ENCODE measurements around the gene INAFM2. TPM values are rescaled to one million over a fixed set of nuclear protein-coding genes. Genes with fewer than 3 reads are reported as not detected.
A peak's percentile ranks its signal among the peaks of the same experiment; 100 is the strongest.

The INAFM2 gene
- total and polyA plus RNA-seq, 9 of the 15 experiments (the other 6 are each of a cell fraction or from before 2014, with no cell fraction given) = 11.8 to 43.1 (median 27.2) TPM

DNA sequence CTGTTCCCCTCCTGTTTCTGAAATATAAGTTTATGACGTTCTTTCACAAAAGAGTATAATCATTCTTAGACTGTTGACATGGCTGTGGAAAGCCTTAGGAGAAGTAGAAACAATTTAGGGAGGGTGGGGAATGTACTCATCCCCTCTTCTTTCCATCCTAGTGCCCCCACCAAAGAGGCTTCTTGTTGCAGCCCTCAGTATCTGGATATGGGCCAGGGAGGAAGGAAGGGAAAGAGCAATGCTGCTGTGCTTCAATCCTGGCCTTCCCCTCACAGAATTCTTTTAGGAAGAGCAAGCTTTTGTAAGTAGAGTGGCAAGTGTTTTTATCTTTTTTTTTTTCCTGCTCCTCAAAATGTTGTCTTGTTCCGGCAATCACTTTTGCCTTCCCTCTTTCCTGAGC lies 1.7 kb downstream of the INAFM2 start:
- TSS peak; percentile 49 for BruUV-seq (replicated peaks)
- no peaks in the 10 kb centered on the region for H3K27me3 ChIP-seq (ENCODE audit: control insufficient read depth in 2 of 2, insufficient read depth in 2 of 2, low read length in 2 of 2)
- ChIA-PET POLR2A (interaction anchor here (0.8 to 2.1 kb wide), 4 partner anchors 12 to 219 kb away, joined by 3 to 12 read pairs (median 6); no protein-coding TSS in a partner anchor), CTCF (ENCODE audit: low intra/inter-chr PET ratio) (interaction anchor here (1.5 kb wide), 1 partner anchor 13 kb away, joined by 3 read pairs; no protein-coding TSS in a partner anchor)
- intact Hi-C loops (cut with micrococcal nuclease) (no loop called here), in situ Hi-C loops (cut with MboI) (no loop called here)
- H3K36me3 ChIP-seq (ENCODE audit: control insufficient read depth, insufficient read depth, low read length) = peaks cover 38% of the 10 kb centered on the region
- FAIRE-seq (no peak), ATAC-seq (no peak), DNase-seq (ENCODE audit: extremely low read depth in 1 of 4, low spot score in 3 of 4) (no peak)
- no peaks in the 10 kb centered on the region for H3K9me1 ChIP-seq (ENCODE audit: control insufficient read depth, insufficient read depth, low read length)
- H3K4me3 ChIP-seq = peak overlapping the region; percentile 51; the same call in 1 of the 2 replicates
- H2AFZ ChIP-seq (ENCODE audit: low read depth, low read length) = no peak overlapping the region
- H3K79me2 ChIP-seq (ENCODE audit: control insufficient read depth, insufficient read depth, low read length) = peaks cover 21% of the 10 kb centered on the region
- no peaks in the 10 kb centered on the region; the same call in 1 of the 2 replicates for H4K20me1 ChIP-seq (replicated peaks; ENCODE audit: control insufficient read depth, insufficient read depth, low read length)
- H3K27ac ChIP-seq (ENCODE audit: extremely low read depth, low read depth, low read length) = no peak overlapping the region
- WGBS (ENCODE audit: insufficient coverage, low coverage, missing lambda C conversion rate) = 55% methylated on average over 2 of the region's 2 CpGs
- no peak for TF ChIP-seq NR2F6 (CRISPR knock-in tag; IDR thresholded peaks at IDR 0.05)
- no peak for TF ChIP-seq POLR2B (IDR thresholded peaks at IDR 0.05; ENCODE audit: low read depth, partially characterized antibody)
- H3K9me3 ChIP-seq (replicated peaks; ENCODE audit: control insufficient read depth, insufficient read depth, low read depth, low read length) = no peaks in the 10 kb centered on the region
- H3K9ac ChIP-seq (ENCODE audit: insufficient read depth in 1 of 2, low read depth in 2 of 2, low read length in 2 of 2) = peak overlapping the region in 1 of 2 experiments; percentile 27; a peak in 2 of 4 replicates
- H3K4me1 ChIP-seq (replicated peaks in 1 of 2; ENCODE audit: control insufficient read depth in 2 of 2, insufficient read depth in 2 of 2, low read length in 2 of 2) = peaks cover 38 to 46% of the 10 kb centered on the region in 2 experiments
- H3K4me2 ChIP-seq (ENCODE audit: insufficient read depth, low read length) = peak overlapping the region; percentile 75

DNA sequence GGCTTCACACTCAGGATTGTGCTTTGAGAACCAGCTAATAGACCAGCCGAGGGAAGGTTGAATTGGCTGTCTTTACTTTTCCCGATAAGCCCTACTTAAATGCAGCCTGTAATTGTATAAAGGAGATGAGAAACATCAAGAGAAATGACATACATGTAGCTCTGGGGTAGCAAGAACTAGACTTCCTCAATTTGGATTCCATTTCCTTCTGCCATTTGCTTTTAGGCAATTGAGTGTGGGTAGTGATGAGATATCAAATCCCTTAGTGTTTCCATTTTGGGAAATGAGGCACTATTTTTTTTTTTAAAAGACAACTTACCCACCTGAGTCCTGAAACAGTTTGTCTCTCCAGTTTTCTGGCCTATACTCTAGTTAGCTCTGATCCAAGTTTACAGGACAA lies 2.2 kb downstream of the INAFM2 start:
- DNase-seq (ENCODE audit: extremely low read depth in 1 of 4, low spot score in 3 of 4) (no peak), FAIRE-seq (no peak), ATAC-seq (no peak)
- Histone ChIP-seq H4K20me1 (replicated peaks; ENCODE audit: control insufficient read depth, insufficient read depth, low read length) (no peaks in the 10 kb centered on the region; the same call in 1 of the 2 replicates), H3K4me1 (replicated peaks in 1 of 2; ENCODE audit: control insufficient read depth in 2 of 2, insufficient read depth in 2 of 2, low read length in 2 of 2) (peaks cover 41 to 51% of the 10 kb centered on the region in 2 experiments), H3K79me2 (ENCODE audit: control insufficient read depth, insufficient read depth, low read length) (peaks cover 21% of the 10 kb centered on the region), H3K4me2 (ENCODE audit: insufficient read depth, low read length) (peak overlapping the region; percentile 40; the same call in 1 of the 2 replicates), H3K27ac (ENCODE audit: extremely low read depth, low read depth, low read length) (no peak overlapping the region), H3K9ac (ENCODE audit: insufficient read depth in 1 of 2, low read depth in 2 of 2, low read length in 2 of 2) (peak overlapping the region in 1 of 2 experiments; percentile 27; a peak in 2 of 4 replicates), H3K9me1 (ENCODE audit: control insufficient read depth, insufficient read depth, low read length) (no peaks in the 10 kb centered on the region), H3K9me3 (replicated peaks; ENCODE audit: control insufficient read depth, insufficient read depth, low read depth, low read length) (no peaks in the 10 kb centered on the region), H3K27me3 (ENCODE audit: control insufficient read depth in 2 of 2, insufficient read depth in 2 of 2, low read length in 2 of 2) (no peaks in the 10 kb centered on the region), H3K4me3 (no peak overlapping the region), H2AFZ (ENCODE audit: low read depth, low read length) (no peak overlapping the region), H3K36me3 (ENCODE audit: control insufficient read depth, insufficient read depth, low read length) (peaks cover 38% of the 10 kb centered on the region)
- 78% methylated on average over 2 of the region's 2 CpGs for whole genome bisulfite sequencing (ENCODE audit: insufficient coverage, low coverage, missing lambda C conversion rate)
- intact Hi-C loops (cut with micrococcal nuclease) = no loop called here
- in situ Hi-C loops (cut with MboI) = no loop called here
- POLR2A ChIA-PET = interaction anchor here (0.8 to 2.1 kb wide), 4 partner anchors 11 to 220 kb away, joined by 3 to 12 read pairs (median 6); no protein-coding TSS in a partner anchor
- TF ChIP-seq, protein P1, sequence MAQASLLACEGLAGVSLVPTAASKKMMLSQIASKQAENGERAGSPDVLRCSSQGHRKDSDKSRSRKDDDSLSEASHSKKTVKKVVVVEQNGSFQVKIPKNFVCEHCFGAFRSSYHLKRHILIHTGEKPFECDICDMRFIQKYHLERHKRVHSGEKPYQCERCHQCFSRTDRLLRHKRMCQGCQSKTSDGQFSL (CRISPR knock-in tag; IDR thresholded peaks at IDR 0.05) = no peak
- TF ChIP-seq, protein P1 (tag; IDR thresholded peaks at IDR 0.05) = no peak
- peak; percentile 84 for TF ChIP-seq SPI1 (IDR thresholded peaks at IDR 0.05; ENCODE audit: borderline replicate concordance, low read depth, low read length)
- BruUV-seq (replicated peaks) = no TSS peak
- CTCF ChIA-PET (ENCODE audit: low intra/inter-chr PET ratio) = no interaction called here

All from K562 (cell line).